Forelimb muscle (tissue), 1 donor: Measurements from ENCODE around the gene PRICKLE3. TPM values are rescaled to one million over a fixed set of nuclear protein-coding genes. Genes with fewer than 3 reads are reported as not detected.
A peak's percentile ranks its signal among the peaks of the same experiment; 100 is the strongest.

ENCODE experiments used
- DNase-seq: peaks from one replicate; pipeline ENCODE4 v3.0.0-alpha.2; 2013; ENCODE audit warnings: low read depth
- polyA plus RNA-seq: library from polyadenylated mRNA; unstranded; fragments of 120-200 nt; gene quantifications from one replicate; pipeline ENCODE4 v1.2.1, GENCODE V29; 2013; ENCODE audit not compliant: insufficient read length

PRICKLE3 gene
- polyA plus RNA-seq, 1 donor: 3.6 TPM

DNA sequence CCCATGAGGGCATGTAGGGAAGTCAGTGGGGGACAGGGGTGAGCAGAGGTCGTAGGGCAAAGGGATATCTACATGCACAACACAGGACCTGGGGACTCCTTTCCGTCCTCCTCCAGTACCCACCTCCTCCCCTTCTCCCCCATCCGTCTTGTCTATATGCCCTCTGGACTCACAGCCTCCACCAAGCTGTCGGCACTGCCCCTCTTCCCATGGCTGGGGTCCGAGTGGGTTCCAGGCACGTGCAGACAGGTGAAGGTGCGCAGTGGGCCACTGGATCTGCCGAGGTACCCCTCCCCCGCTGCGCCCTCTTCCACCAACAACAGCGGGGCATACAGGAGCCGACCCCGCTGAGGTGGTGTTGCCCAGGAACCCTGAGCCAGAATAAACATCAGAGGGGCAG lies 19.3 kb upstream of the PRICKLE3 start:
- no peak for DNase-seq

DNA sequence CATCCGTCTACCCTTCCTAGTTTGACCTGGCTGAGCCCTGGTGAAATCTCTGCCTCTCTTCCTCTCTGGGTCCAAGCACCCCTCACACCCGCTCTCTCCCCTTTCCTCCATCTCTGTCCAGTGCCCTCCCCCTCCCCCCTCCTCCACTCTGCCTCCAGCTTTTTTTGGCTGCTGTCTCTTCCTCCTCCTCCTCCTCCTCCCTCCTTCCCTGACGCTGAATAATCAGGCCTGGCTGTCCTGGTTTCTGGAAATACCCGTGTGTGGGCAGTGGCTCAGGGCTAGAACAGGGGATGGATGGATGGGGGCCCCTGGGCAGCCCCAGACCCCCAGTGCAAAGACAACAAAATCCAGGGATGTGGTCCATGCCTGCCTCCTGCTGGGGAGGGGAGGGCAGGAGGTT lies 18.5 kb upstream of the PRICKLE3 start:
- DNase-seq: no peak

DNA sequence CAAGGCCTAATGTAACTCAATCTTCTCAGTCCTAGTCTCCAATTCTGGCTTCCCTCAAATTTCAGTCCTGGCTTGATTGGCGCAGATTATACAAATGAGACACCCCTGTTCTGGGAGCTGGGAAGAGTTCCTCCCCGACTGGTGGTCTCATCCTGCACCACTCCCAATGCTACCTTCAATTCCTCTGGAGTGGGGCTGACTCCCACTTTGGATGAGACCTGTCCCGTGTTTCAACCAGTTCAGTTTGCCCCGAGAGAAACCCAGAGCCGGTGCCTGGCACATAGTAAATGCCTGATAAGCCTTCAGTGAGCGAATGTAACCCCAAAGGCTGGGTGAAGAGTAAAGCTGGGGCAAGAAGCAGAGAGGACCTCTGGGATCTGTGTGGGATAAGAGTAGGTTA lies 17.8 kb upstream of the PRICKLE3 start:
- no peak for DNase-seq

DNA sequence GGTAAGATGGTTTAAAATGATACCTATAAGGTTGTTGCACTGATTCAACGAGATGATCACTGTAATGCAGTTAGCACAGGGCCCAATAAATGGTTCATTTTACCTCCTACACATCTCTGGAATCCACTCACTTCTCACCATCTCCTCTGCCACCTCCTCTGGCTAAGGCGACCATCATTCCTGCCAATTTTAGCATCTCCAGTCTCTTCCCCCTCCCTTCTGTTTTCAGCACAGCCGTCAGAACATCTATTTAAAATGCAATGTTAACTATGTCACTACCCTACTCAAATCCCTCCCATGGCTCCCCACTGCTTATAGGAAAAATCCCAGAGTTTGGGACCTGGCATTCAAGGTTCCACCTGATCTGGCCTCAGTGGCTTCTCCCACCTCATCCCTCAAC lies 17.4 kb upstream of the PRICKLE3 start:
- DNase-seq: no peak

DNA sequence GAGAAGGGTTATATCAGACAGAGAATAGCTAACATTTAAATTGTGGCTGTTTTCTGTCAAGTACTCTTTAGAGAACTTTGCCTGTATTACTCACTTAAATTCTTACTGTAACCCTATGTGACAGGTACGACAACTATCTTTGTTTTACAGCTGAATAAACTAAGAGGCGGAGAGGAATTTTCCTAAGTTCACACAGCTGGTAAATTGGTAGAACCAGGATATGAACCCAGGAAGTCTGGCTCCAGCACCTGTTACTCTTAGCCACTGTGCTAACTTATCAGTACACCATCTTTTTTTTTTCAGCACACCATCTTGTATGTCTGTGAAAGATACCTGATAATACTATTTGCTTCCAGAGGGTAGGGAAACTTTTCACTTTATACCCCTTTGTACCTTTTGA lies 15.8 kb upstream of the PRICKLE3 start:
- DNase-seq: no peak

DNA sequence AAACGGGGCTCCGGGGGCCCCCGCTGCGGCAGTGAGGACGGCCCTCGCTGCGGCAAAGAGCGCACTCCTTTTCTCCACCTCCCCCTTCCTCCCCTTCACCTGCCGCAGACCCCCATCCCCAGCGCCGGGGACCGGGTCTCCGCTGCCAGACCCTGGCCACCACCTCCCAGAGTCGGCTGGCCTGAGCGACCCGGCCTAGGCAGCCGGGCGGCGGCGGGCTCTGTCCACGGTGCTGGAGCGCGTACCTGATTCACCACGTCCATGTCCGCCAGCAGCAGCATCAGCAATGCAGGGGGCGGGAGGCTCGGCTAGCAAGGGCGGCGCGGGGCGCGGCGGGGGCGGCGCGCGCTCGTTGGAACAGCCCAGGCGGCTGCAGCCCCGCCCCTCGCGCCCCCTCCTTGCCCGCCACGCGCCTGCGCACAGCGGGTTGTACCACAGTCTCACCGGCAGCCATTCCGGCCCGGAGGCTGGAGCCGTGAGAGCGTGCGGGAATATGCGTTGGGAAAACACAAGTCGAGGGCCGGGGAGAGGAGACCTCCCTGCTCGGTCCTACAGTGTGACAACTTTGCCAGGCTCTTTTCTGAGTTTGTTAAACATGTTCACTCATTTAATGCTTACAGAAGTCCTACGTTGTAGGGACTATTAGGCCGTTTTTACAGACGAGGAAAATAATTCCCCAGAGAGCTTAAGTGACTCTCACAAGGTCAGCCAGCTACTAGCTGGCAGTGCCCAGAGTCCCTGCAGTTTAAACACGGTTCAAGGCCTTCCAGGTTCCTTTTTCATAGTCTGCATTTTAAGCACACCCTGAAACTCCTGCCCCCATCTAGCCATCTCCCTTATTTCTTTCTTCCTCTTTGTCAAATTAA lies 14.0 kb upstream of the PRICKLE3 start, which contains the start of gene SYP:
Gene SYP (minus strand): TSS at position 288 of the 866 bp plus-strand sequence. CDS start 7 bp downstream, at position 281.
- DNase-seq: no peak

DNA sequence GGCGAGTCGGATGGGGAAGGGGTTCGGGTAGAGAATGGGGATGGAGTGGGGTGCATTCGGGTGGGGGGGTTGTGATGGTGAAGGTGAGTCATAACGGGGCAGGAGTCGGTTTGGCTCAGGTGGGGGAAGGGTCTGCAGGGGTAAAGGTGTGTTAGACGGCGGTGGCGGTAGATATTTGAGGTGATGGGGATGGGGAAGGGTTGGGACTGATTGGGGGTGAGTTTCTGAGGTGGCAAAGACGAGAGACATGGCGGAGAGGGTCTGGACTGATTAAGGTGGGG lies 13.1 kb upstream of the PRICKLE3 start:
- no peak for DNase-seq

DNA sequence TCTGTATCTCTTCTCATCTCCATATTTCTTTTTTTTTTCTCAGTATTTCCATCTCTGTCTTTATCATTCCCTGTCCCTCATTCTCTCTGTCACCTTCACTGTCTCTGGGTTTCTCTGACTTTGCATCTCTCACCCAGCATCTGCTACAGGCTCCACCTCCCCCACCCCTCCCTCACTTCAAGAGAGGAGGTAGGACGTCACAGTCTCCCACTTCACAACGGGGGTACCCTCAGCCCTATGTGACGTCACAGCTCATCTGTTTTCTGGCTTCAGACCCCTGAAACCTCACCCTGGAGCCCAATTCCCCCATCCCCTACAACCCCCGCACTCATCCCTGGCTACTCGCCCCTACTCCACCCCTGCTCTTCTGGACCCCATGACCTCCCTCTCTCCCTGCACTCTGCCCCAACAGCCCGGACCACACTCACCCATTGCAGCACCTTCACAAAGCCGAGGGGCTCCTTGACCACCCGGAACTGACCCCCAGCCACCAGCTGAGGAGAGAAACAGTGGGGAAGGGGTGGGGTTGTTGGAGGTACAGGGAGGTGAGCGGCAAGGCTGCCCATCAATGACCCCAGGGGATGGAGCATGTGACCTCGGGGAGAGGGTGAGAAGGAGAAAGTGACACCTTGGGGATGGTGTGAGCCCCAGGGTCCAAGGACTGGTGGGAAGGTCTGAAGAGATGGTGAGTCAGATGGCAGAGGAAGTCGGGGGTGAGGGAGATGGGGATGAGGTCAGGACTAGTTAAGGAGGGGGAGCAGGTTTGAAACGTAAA lies 12.6 kb upstream of the PRICKLE3 start:
- DNase-seq: no peak

DNA sequence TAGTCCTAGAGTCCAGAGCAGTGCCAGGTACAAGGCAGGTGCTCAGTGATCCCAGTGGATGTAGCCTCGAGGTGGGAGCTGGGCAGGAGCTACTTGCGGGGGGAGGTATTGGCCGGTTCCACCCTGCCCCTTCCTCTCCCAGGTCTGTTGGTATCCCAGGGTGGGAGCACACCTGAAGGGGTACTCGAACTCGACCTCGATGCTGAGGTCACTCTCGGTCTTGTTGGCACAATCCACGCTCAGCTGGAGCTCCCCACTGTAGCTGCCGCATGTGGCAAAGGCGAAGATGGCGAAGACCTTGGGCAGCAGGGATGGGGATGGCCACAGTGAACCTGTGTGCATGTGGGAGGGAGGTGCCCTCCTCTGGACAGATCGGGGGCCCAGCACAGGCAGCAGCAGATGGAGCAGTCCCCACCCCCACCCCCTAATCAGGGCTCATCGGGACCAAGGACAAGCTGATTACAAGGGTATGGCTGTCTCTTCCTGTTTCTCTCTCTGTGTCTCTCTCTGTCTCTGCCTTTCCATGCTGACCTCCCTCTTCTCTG lies 11.4 kb upstream of the PRICKLE3 start:
- DNase-seq: no peak

DNA sequence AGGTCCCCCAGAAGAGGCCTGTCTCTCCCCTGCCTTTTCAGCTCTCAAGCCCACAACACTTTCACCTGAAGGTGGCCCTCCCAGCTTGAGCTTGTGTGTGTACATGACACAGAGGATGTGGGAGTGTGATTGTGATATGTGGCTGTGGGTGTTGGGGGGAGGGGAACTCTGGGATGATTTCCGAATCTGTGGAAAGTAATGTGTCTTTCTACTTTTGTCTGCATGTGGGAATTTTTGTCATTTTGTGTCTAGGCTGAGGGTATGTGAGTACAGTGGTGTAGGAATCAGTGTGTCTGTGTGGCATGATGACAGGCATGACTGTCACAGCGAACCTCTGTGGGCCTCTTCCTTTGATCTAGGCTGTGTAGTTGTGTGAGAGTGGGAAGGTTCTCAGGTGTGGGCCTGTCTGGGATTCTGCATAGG lies 7.4 kb upstream of the PRICKLE3 start:
- no peak for DNase-seq

DNA sequence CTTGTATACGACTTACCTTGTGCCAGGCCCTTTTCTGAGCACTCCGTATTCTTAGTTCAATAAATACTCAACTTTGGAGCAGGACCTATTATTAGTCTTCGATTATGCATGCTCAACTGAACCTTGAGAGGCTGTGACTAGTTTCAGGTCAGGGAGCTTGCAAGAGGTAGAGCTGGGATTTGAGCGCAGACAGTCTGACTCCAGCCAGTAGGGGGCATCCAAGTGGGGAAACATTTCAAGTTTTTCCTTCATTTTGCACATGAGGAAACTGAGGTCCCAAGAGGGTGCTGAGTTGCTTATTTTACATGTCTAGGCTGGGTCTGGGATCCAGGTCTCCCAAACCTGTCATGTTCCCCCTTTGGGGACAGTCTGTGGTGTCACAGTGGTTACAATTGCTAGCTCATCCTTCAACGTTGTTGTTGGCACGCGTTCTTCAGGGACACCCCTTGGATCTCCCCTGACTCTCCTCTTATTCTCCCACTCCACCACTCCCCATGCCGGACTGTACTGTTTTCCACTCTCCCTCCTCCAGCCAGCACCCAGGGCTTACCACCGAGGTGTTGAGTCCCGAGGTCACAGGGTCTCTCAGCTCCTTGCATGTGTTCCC lies 6.7 kb upstream of the PRICKLE3 start:
- no peak for DNase-seq

DNA sequence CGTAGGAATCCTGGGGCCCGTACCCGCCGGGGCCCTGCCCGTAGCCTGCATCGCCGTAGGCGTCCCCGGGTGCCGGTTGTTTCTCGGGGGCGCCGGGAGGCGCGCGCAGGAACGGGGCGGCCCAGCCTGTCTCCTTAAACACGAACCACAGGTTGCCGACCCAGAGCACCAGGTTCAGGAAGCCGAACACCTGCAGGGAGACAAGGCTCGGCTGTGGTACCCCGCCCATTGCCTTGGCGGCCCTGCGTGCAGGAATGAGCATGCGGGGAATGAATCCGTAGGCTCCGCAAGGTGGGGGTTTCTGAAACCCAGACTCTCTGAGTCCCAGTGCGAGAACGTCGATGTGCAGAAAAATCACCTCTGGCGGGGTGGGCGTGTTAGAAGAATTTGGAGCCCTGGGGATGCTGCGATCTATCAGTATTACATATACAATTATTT lies 5.4 kb upstream of the PRICKLE3 start:
- no peak for DNase-seq

DNA sequence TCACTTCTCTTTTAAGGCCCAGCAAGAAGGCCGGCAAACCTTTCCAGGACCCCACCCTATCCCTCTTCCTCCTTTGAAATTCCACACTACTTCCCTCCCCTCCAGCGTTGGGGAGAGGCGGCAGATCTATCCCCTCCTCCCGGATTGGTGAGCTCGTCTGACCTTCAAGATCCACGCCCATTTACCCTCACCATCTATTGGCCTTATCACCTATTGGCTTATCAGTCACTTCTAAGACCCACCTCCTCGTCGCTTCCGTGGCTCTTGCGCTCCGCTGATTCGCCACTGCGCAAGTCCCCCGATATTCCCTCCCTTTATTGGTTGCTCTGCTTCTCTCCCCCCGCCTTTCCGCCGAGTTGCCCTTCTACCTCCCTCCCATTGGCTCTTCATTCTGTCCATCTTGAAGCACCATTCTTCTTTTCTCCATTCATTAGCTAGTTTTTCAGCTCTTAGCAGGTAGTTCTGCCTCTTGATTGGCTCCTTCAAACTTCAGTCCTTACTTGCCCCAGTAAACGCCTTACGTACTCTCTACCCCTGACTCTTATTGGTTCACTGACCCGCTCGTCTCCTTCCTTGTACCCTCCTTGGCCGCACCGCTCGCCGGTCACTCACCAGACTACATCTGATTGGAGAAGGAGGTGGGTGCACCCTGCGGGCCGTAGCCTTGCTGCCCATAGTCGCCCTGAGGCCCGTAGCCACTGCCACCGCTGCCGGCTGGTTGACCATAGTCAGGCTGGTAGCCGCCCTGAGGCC lies 4.8 kb upstream of the PRICKLE3 start:
- peak; percentile 96 for DNase-seq

DNA sequence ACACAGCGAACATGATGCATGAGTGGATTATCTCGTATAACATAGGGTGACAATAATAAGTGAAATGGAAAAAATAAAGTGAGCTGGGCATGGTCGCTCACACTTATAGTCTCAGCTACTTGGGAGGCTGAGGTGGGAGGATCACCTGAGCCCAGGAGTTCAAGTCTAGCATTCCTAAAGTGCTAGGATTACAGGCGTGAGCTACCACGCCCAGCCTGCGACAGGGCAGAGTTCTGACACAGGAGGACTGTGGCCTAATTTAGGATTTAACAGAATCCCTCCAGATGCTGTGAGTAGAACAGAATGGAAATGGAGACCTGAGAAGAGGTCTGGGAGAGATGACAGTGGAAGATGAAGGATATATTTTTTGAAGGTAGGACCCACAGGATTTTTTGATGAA lies 3.4 kb upstream of the PRICKLE3 start:
- no peak for DNase-seq

DNA sequence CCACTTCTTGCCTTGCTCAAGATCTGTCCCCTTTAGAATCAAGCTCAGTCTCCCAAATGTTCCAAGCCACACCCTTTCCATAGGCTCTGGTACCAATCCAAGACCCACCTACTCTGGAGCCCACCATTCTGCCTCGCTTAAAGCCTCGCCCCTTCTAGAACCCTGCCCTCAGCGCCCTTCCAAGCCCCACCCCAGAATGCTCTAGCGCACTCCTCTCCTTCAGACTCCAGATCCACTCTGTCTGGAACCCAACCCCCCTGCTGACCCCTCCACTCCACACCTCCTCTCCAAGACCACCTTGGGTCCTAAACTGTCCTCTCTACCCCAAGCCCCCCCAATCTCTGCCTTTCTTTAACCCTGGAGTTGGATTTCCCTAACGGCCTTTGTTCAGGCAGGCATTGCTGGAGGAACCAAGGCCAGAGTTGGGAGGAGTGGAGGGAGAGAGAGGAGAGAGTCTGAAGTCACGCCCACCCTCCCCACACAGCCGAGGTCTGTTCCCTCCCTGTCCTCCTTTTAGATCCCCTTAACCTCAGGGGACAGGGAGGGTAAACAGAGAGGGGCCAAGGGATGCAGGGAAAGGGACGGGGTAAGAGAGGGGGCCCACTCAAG lies 2.4 kb upstream of the PRICKLE3 start:
- DNase-seq: no peak

DNA sequence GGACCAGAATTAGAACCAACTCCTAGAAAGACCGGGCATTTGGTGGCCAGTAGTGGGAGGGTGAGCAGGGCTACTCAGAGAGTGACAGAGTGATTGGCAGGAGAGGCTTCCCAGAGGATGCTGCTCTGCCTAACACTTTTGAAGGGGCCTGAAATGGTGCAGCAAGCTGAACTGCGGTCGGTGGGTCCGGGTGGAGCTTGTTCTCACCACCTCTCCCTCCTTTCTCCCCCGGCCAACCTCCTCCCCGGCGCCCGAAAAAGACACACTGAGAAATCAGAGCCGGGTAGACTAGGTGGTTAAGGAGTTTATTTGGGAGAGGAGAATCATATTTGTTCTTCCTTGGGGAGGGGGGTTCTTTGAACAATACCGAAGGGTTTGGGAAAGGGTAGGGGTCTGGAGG lies 1.4 kb upstream of the PRICKLE3 start:
- no peak for DNase-seq

DNA sequence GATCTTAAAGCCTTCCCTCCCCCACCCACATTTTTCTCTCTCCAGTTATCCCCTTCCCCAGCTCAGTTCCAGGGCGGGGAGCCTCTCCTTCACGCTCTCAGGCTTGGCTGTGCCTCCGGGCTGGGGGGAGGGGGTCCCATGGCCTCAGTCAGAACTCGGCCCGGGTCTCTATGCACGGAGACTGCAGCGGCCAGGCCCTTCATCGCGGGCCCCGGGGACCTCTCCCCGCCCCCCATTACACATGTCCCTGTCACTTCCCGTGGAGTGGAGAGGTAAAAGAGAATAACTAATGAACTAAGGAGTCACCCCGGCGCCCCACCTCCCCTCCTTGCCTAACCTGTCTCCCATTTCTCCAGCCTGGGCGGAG lies 838 bp upstream of the PRICKLE3 start:
- DNase-seq: no peak

DNA sequence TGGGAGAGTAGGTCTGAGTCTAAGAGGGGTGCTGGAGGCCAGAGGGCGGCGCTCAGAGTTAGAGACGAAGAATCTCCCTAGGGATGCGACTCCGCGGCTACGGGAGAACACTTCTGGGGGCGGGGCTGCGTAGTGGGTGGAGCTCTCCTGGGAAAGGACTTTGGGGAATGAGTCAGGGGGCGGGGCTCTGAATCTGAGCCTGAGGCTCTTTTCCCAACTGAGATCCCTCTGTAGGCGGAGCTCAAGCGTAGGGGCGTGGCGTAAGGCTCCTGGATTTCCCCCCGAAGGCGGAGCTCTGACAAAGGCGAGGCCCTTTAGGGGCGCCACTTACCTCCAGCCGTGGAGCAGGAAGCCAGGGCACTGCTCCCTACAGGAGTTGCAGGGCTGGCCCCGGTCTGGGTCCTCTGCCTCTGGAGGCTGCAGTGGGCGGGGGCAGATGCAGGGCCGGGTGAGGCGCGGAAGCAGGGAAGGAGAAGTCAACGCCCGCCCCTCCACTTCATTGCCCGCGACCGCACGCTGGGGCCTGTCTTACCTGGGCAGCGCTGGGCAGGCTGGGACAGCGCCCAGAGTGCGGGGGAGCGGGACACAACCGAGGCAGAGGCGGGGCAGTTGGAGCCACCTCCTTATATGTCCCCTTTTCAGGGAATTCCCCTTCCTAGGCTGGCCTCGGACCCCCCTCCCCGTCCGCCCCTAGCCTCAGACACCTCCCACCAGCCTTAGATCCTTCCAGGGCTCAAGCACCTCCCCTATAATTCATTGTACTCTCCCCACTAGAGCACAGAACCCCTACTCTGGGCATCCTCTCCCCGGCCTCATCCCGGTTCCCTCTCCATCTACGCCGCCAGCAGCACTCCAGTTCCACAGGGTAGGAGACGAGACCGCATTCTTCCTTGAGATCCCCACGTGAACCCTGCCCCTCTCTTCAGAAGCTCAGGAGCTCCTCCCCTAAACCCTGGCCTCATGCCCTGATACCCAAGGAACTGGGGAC lies 1.6 kb downstream of the PRICKLE3 start:
- DNase-seq: no peak

DNA sequence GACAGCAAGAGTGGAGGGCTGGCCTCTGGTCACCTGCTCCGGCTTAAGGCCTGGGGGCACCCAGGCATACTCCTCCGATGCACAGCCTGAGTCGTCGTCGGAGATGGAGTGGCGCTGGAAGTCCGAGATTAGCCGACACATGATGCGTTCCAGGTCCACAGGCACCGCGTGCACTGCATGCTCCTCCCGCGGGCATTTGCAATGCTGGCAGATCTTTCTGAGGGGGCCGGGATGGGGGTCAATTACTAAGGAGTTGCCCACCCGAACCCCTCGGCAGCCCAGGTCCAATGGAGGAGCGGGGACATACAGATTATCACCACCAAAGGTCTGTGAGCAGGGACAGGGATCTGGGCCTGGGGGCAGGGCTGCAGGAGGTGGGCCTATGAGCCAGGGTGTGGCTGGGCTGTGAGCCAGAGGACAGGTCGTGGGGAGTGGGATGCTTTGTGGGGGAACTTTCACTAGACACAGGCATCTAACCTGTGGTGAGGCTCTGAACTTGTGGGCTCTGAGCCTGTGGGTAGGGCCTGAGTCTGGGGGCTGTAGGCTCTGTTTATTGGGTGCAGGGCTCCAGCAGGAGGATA lies 2.4 kb downstream of the PRICKLE3 start:
- no peak for DNase-seq

DNA sequence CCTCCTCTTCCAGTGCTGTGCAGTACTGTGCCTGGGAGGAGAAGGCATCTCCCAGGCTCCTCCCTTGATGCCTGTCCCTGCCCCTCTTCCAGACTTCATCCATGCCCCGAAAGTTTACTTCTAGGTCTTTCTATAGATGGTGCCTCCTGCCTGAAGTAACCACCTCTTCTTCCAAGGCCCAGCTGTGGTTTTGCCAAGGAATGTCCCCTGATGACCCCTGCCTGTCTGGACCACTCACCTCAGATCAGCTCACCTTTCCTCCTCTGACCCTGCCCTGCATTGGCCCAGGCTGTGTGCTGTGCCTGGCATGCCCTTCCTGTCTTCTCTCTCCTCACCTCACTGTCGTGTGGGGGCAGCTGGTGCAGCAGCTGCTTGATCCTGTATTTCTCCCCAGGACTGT lies 6.8 kb downstream of the PRICKLE3 start:
- DNase-seq: no peak
